ENCODE results near the gene CYLD. TPM values are rescaled to one million over a fixed set of nuclear protein-coding genes. Genes with fewer than 3 reads are reported as not detected.

The CYLD gene
- total RNA-seq, 2 donors from 2014 or later = 28.1 to 30.2 TPM

DNA sequence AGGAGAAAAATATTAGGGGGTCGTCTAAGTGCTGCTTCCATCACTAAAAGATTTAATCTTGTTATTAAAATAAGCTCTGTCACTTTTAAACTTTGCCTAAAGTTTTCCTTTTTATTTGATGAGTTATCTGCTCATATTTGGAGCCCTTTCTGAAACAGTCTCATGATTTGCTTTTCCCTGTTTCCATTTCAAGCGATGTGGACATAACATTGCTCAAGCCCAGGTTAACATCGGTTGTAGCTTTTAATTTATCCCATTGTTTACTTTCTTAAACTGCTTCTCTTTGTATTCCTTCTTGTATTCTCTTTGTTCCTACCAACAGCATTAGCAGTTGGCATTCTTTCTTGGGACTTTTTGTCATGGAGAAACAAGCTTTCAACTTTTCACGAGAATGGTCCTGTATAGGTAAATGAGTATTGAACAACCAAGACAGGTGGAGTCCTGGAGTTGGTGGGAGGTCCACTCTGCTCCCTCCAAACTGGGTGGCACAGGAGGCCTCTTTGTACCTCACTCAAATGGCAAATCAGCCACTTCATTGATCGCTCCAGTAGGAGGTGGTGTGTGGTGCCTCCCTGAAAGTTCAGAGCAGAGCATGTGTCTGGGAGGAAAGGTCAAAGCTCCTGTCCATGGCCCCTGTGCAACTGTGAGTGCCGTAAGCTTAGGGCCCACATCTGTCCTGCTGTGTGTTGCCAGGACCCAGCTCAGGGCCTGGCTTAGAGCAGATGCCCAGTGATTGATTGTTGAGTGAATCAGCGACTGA is 107.0 kb downstream of the CYLD start:
- Histone ChIP-seq H3K4me3 (no peak overlapping the region), H3K9me3 (no peaks in the 10 kb centered on the region), H3K4me1 (replicated peaks) (no peaks in the 10 kb centered on the region), H3K27me3 (replicated peaks; ENCODE audit: insufficient read depth) (no peaks in the 10 kb centered on the region), H3K27ac (no peak overlapping the region), H3K36me3 (no peaks in the 10 kb centered on the region)
- WGBS = 56% methylated on average over 7 of the region's 7 CpGs
- DNase-seq (ENCODE audit: low spot score) = no peak
- no peak for TF ChIP-seq POLR2AphosphoS5 (IDR thresholded peaks at IDR 0.05)
- no peak for TF ChIP-seq POLR2A (IDR thresholded peaks at IDR 0.05)
- TF ChIP-seq, protein P1, sequence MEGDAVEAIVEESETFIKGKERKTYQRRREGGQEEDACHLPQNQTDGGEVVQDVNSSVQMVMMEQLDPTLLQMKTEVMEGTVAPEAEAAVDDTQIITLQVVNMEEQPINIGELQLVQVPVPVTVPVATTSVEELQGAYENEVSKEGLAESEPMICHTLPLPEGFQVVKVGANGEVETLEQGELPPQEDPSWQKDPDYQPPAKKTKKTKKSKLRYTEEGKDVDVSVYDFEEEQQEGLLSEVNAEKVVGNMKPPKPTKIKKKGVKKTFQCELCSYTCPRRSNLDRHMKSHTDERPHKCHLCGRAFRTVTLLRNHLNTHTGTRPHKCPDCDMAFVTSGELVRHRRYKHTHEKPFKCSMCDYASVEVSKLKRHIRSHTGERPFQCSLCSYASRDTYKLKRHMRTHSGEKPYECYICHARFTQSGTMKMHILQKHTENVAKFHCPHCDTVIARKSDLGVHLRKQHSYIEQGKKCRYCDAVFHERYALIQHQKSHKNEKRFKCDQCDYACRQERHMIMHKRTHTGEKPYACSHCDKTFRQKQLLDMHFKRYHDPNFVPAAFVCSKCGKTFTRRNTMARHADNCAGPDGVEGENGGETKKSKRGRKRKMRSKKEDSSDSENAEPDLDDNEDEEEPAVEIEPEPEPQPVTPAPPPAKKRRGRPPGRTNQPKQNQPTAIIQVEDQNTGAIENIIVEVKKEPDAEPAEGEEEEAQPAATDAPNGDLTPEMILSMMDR (IDR thresholded peaks at IDR 0.05) = no peak
- intact Hi-C loops (cut with DNase I) = no loop called here

Small RNAs within 50 kb of the gene (microRNA-seq; reads per million reads assigned to microRNA genes)
- 0.25 reads per million for gene MIR3181

Small RNAs within 50 kb of the gene (small RNA-seq; reads per million reads assigned to genes)
- gene MIR3181 = 0 to 0.20 reads per million in 2 donors

Other genes with a start within 250 kb of the CYLD start
- 10 to 100 TPM in 1 of 2 donors, 1 to 10 TPM in 1; 7.0 to 13.8 TPM for gene NKD1, start 193.7 kb upstream of the CYLD start, total RNA-seq
- 1 to 10 TPM in 1 of 2 donors, under 1 TPM in 1; 0.82 to 2.5 TPM for gene SNX20, start 60.8 kb upstream of the CYLD start, total RNA-seq
- 1 to 10 TPM; 2.8 to 5.6 TPM for gene NOD2, start 48.5 kb upstream of the CYLD start, total RNA-seq

All from prostate gland (tissue), 2 donors.